Measurements from ENCODE around the gene KANSL1.

The KANSL1 gene

DNA sequence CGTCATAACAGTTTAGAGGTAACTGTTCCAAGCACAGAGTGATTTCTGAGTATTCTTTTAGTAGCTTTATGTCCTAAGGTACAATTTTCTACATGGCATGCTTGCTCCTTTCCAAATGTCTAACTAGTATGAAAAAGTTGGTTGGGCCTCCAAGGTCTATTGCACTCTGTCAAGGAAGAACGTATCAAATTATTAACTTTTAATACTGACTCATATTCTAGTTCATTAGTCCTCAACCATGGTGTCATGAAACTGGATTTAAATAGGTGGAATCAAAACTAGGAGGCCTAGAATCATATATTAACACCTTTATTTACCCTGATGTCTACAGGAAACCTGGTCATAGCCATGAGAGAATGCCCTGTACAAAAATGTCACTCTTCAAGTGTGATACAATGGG lies 132.8 kb downstream of the KANSL1 start:
- ATAC-seq (ENCODE audit: low read depth) (no peak), DNase-seq (ENCODE audit: low spot score) (no peak)
- no peaks in the 10 kb centered on the region for H3K9me3 ChIP-seq (ENCODE audit: severe bottlenecking)
- no peaks in the 10 kb centered on the region for H3K27me3 ChIP-seq (ENCODE audit: insufficient read depth, poor library complexity, severe bottlenecking)
- no peak overlapping the region for H3K4me3 ChIP-seq (ENCODE audit: severe bottlenecking)
- H3K27ac ChIP-seq (ENCODE audit: poor library complexity, severe bottlenecking) = no peak overlapping the region
- H3K36me3 ChIP-seq (ENCODE audit: low read depth) = peaks cover 53% of the 10 kb centered on the region
- H3K4me1 ChIP-seq (ENCODE audit: insufficient read depth, poor library complexity, severe bottlenecking) = peaks cover 24% of the 10 kb centered on the region
- TF ChIP-seq, protein P1, sequence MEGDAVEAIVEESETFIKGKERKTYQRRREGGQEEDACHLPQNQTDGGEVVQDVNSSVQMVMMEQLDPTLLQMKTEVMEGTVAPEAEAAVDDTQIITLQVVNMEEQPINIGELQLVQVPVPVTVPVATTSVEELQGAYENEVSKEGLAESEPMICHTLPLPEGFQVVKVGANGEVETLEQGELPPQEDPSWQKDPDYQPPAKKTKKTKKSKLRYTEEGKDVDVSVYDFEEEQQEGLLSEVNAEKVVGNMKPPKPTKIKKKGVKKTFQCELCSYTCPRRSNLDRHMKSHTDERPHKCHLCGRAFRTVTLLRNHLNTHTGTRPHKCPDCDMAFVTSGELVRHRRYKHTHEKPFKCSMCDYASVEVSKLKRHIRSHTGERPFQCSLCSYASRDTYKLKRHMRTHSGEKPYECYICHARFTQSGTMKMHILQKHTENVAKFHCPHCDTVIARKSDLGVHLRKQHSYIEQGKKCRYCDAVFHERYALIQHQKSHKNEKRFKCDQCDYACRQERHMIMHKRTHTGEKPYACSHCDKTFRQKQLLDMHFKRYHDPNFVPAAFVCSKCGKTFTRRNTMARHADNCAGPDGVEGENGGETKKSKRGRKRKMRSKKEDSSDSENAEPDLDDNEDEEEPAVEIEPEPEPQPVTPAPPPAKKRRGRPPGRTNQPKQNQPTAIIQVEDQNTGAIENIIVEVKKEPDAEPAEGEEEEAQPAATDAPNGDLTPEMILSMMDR (IDR thresholded peaks at IDR 0.05; ENCODE audit: poor library complexity, severe bottlenecking) = no peak

- H3K4me3 ChIP-seq (ENCODE audit: severe bottlenecking) = no peak overlapping the region
- H3K4me1 ChIP-seq (ENCODE audit: insufficient read depth, poor library complexity, severe bottlenecking) = peaks cover 24% of the 10 kb centered on the region
- no peaks in the 10 kb centered on the region for H3K27me3 ChIP-seq (ENCODE audit: insufficient read depth, poor library complexity, severe bottlenecking)
- TF ChIP-seq, protein P1 (IDR thresholded peaks at IDR 0.05; ENCODE audit: poor library complexity, severe bottlenecking) = no peak
- H3K36me3 ChIP-seq (ENCODE audit: low read depth) = peaks cover 51% of the 10 kb centered on the region
- no peak overlapping the region for H3K27ac ChIP-seq (ENCODE audit: poor library complexity, severe bottlenecking)
- ATAC-seq (ENCODE audit: low read depth) (no peak), DNase-seq (ENCODE audit: low spot score) (no peak)
- no peaks in the 10 kb centered on the region for H3K9me3 ChIP-seq (ENCODE audit: severe bottlenecking)
Measured at GRCh38 chr17:46059486-46059885, 133.7 kb downstream of the KANSL1 start.

GRCh38 chr17:46057366-46057765 lies 135.9 kb downstream of the KANSL1 start:
- Histone ChIP-seq H3K27ac (ENCODE audit: poor library complexity, severe bottlenecking) (peak overlapping the region; percentile 53), H3K4me1 (ENCODE audit: insufficient read depth, poor library complexity, severe bottlenecking) (peaks cover 15% of the 10 kb centered on the region), H3K27me3 (ENCODE audit: insufficient read depth, poor library complexity, severe bottlenecking) (no peaks in the 10 kb centered on the region), H3K4me3 (ENCODE audit: severe bottlenecking) (no peak overlapping the region), H3K36me3 (ENCODE audit: low read depth) (peaks cover 51% of the 10 kb centered on the region), H3K9me3 (ENCODE audit: severe bottlenecking) (no peaks in the 10 kb centered on the region)
- TF ChIP-seq, protein P1 (IDR thresholded peaks at IDR 0.05; ENCODE audit: poor library complexity, severe bottlenecking) = no peak
- no peak for DNase-seq (ENCODE audit: low spot score)
- ATAC-seq (ENCODE audit: low read depth) = peak; percentile 19; the same call in 2 of the 3 replicates

DNA sequence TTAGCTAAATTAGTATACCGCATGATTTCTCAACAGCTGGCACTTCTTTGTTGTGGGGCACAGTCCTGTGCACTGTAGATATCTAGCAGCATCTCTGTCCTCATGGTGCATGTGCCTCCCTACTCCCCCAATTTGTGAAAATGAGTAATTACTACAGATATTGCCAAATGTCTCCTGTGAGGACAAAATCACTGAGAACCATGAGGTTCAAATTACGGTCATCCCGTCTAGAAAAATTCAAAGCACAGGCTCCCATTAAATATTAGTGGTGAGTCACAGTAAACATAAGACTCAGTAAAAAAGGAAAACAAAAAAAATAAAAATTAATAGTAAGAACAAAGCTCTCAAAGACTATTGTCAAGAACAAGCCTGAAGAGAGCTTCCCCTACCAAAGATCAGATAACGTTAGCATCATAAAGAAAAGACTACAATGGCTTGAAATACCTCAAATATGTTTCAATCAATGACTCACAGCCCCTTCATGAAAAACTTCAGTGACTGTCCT lies 136.4 kb downstream of the KANSL1 start:
- Histone ChIP-seq H3K9me3 (ENCODE audit: severe bottlenecking) (no peaks in the 10 kb centered on the region), H3K27me3 (ENCODE audit: insufficient read depth, poor library complexity, severe bottlenecking) (no peaks in the 10 kb centered on the region), H3K27ac (ENCODE audit: poor library complexity, severe bottlenecking) (peak overlapping the region; percentile 53), H3K4me1 (ENCODE audit: insufficient read depth, poor library complexity, severe bottlenecking) (peaks cover 15% of the 10 kb centered on the region), H3K4me3 (ENCODE audit: severe bottlenecking) (no peak overlapping the region), H3K36me3 (ENCODE audit: low read depth) (peaks cover 49% of the 10 kb centered on the region)
- peak; percentile 83 for ATAC-seq (ENCODE audit: low read depth)
- no peak for DNase-seq (ENCODE audit: low spot score)
- TF ChIP-seq, protein P1 (IDR thresholded peaks at IDR 0.05; ENCODE audit: poor library complexity, severe bottlenecking) = no peak

DNA sequence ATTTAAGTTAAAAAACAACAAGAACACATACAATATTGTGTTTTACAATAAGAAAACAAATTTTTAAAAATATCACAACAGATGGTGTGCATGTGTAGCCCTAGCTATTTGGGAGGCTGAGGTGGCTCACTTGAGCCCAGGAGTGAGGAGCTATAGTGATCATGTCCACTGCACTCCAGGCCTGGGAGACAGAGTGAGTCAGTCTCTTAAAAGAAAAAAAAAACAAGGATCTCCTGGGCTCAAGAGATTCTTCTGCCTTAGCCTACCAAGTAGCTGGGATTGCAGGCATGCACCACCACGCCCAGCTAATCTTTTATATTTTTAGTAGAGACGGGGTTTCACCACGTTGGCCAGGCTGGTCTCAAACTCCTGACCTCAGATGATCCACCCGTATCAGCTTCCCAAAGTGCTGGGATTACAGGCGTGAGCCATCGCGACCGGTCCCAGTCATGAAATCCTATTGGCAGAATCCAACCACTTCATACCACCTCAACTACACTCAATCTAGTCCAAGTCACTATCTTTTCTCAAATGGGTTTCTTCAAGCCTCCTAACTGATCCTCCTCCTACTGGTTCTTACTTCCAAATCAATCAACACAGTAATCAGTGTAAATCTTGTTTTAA lies 139.2 kb downstream of the KANSL1 start:
- Histone ChIP-seq H3K4me3 (ENCODE audit: severe bottlenecking) (no peak overlapping the region), H3K9me3 (ENCODE audit: severe bottlenecking) (no peaks in the 10 kb centered on the region), H3K4me1 (ENCODE audit: insufficient read depth, poor library complexity, severe bottlenecking) (peaks cover 15% of the 10 kb centered on the region), H3K36me3 (ENCODE audit: low read depth) (peaks cover 56% of the 10 kb centered on the region), H3K27me3 (ENCODE audit: insufficient read depth, poor library complexity, severe bottlenecking) (no peaks in the 10 kb centered on the region), H3K27ac (ENCODE audit: poor library complexity, severe bottlenecking) (no peak overlapping the region)
- DNase-seq (ENCODE audit: low spot score) (no peak), ATAC-seq (ENCODE audit: low read depth) (0 out of 3 replicates have a peak, but pooled peaks have one; percentile 24)
- TF ChIP-seq, protein P1 (IDR thresholded peaks at IDR 0.05; ENCODE audit: poor library complexity, severe bottlenecking) = no peak

All from RWPE2 (cell line).